ENCODE data around the gene ADAM12.

The ADAM12 gene

DNA sequence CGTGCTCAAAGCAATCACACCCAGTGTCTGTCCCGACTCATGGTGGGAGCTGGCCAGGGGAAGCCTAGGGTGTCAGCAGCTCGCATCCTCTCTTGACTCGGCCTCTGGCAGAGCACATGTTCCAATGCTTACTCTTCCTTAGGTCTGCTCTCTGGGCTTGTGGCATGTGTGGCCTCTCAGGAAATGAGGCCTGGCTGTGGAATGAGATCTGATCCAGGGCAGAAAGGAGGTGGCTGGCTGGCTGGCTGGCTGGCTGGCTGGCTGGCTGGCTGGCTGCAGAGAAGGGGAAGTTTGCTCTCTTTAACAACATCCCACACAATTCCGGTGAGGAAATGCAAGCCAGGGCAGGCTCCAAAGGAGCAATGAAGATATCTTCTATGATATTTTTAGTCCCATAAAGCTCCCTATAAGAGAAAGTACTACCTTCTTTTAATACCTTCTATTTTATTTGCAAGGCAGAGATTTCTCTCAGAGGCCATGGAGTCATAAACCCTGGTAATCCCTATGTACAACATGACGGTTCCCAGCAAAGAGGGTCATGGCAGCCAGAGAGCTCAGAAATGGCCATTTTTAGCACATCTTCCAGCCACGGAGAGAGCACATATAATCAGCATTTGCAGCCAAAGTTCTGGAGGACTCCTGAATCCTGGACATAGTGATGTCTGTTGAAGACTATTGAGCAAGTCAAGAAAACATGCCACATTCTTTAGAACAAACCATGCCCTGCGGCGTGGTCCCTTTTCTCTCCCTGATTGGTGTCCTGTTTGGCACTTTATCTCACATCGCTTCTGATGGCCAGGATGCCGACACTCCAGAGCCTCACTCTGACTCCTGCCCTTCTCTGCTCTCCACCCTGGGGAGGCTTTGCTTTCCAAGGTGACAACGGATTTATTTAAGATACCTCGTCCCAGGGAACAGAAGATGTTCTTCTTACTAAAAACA lies 338.2 kb downstream of the ADAM12 start:
- TF ChIP-seq RAD21 (IDR thresholded peaks at IDR 0.05; ENCODE audit: low read depth): no peak
- no peak for TF ChIP-seq FOXM1 (IDR thresholded peaks at IDR 0.05; ENCODE audit: borderline replicate concordance, low read depth)
- no peak for TF ChIP-seq CREB1 (IDR thresholded peaks at IDR 0.05; ENCODE audit: low read depth)
- TF ChIP-seq EGR1 (IDR thresholded peaks at IDR 0.05): no peak
- TF ChIP-seq TEAD4 (IDR thresholded peaks at IDR 0.05): no peak
- no peak for TF ChIP-seq ZBTB7A (IDR thresholded peaks at IDR 0.05; ENCODE audit: low read depth)
- TF ChIP-seq, protein P1, sequence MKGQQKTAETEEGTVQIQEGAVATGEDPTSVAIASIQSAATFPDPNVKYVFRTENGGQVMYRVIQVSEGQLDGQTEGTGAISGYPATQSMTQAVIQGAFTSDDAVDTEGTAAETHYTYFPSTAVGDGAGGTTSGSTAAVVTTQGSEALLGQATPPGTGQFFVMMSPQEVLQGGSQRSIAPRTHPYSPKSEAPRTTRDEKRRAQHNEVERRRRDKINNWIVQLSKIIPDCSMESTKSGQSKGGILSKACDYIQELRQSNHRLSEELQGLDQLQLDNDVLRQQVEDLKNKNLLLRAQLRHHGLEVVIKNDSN (IDR thresholded peaks at IDR 0.05): no peak
- no peak for TF ChIP-seq CEBPB (IDR thresholded peaks at IDR 0.05)
- TF ChIP-seq, protein P2, sequence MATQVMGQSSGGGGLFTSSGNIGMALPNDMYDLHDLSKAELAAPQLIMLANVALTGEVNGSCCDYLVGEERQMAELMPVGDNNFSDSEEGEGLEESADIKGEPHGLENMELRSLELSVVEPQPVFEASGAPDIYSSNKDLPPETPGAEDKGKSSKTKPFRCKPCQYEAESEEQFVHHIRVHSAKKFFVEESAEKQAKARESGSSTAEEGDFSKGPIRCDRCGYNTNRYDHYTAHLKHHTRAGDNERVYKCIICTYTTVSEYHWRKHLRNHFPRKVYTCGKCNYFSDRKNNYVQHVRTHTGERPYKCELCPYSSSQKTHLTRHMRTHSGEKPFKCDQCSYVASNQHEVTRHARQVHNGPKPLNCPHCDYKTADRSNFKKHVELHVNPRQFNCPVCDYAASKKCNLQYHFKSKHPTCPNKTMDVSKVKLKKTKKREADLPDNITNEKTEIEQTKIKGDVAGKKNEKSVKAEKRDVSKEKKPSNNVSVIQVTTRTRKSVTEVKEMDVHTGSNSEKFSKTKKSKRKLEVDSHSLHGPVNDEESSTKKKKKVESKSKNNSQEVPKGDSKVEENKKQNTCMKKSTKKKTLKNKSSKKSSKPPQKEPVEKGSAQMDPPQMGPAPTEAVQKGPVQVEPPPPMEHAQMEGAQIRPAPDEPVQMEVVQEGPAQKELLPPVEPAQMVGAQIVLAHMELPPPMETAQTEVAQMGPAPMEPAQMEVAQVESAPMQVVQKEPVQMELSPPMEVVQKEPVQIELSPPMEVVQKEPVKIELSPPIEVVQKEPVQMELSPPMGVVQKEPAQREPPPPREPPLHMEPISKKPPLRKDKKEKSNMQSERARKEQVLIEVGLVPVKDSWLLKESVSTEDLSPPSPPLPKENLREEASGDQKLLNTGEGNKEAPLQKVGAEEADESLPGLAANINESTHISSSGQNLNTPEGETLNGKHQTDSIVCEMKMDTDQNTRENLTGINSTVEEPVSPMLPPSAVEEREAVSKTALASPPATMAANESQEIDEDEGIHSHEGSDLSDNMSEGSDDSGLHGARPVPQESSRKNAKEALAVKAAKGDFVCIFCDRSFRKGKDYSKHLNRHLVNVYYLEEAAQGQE (IDR thresholded peaks at IDR 0.05; ENCODE audit: low read depth): no peak
- no peak for TF ChIP-seq TCF12 (IDR thresholded peaks at IDR 0.05; ENCODE audit: low read depth)
- TF ChIP-seq, protein P3, sequence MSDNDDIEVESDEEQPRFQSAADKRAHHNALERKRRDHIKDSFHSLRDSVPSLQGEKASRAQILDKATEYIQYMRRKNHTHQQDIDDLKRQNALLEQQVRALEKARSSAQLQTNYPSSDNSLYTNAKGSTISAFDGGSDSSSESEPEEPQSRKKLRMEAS (IDR thresholded peaks at IDR 0.05): no peak
- no peak for TF ChIP-seq YY1 (IDR thresholded peaks at IDR 0.05; ENCODE audit: low read depth)
- TF ChIP-seq EP300 (IDR thresholded peaks at IDR 0.05; ENCODE audit: borderline replicate concordance): no peak
- TF ChIP-seq TAF1 (IDR thresholded peaks at IDR 0.05; ENCODE audit: low read depth): no peak
- no peak for TF ChIP-seq NFIC (IDR thresholded peaks at IDR 0.05)

DNA sequence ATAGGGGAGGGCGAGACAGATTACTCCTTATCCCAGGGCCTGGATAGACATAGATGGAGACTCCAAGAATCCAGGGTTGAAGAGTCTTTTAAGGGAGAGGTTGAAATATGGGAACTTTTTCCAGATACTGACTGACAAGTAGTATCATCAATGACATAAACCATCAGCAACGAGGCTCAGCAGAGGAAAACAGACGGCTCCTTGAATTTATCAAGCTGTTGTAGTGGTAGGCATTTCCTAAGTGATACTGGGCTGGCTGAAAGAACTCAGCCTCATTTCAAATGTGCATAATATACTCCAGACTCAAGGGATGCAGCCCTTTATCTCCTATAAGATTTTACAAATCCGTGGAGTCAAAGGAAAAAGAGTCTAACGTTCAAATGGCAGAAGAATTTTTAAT lies 341.4 kb downstream of the ADAM12 start:
- TF ChIP-seq, protein P3 (IDR thresholded peaks at IDR 0.05): no peak
- TF ChIP-seq FOXM1 (IDR thresholded peaks at IDR 0.05; ENCODE audit: borderline replicate concordance, low read depth) (no peak), CREB1 (IDR thresholded peaks at IDR 0.05; ENCODE audit: low read depth) (no peak), EP300 (IDR thresholded peaks at IDR 0.05; ENCODE audit: borderline replicate concordance) (no peak), YY1 (IDR thresholded peaks at IDR 0.05; ENCODE audit: low read depth) (no peak), TEAD4 (IDR thresholded peaks at IDR 0.05) (no peak), TCF12 (IDR thresholded peaks at IDR 0.05; ENCODE audit: low read depth) (no peak), ZBTB7A (IDR thresholded peaks at IDR 0.05; ENCODE audit: low read depth) (no peak), RAD21 (IDR thresholded peaks at IDR 0.05; ENCODE audit: low read depth) (no peak), EGR1 (IDR thresholded peaks at IDR 0.05) (no peak), TAF1 (IDR thresholded peaks at IDR 0.05; ENCODE audit: low read depth) (no peak), CEBPB (IDR thresholded peaks at IDR 0.05) (no peak), NFIC (IDR thresholded peaks at IDR 0.05) (no peak)
- TF ChIP-seq, protein P2 (IDR thresholded peaks at IDR 0.05; ENCODE audit: low read depth): no peak
- TF ChIP-seq, protein P1 (IDR thresholded peaks at IDR 0.05): no peak

GRCh38 chr10:126045861-126046260 lies 342.4 kb downstream of the ADAM12 start:
- TF ChIP-seq TAF1 (IDR thresholded peaks at IDR 0.05; ENCODE audit: low read depth): no peak
- TF ChIP-seq EGR1 (IDR thresholded peaks at IDR 0.05): no peak
- TF ChIP-seq ZBTB7A (IDR thresholded peaks at IDR 0.05; ENCODE audit: low read depth): no peak
- TF ChIP-seq FOXM1 (IDR thresholded peaks at IDR 0.05; ENCODE audit: borderline replicate concordance, low read depth): no peak
- TF ChIP-seq NFIC (IDR thresholded peaks at IDR 0.05): no peak
- TF ChIP-seq, protein P1 (IDR thresholded peaks at IDR 0.05): no peak
- TF ChIP-seq TCF12 (IDR thresholded peaks at IDR 0.05; ENCODE audit: low read depth): no peak
- no peak for TF ChIP-seq EP300 (IDR thresholded peaks at IDR 0.05; ENCODE audit: borderline replicate concordance)
- no peak for TF ChIP-seq TEAD4 (IDR thresholded peaks at IDR 0.05)
- no peak for TF ChIP-seq RAD21 (IDR thresholded peaks at IDR 0.05; ENCODE audit: low read depth)
- no peak for TF ChIP-seq CEBPB (IDR thresholded peaks at IDR 0.05)
- TF ChIP-seq CREB1 (IDR thresholded peaks at IDR 0.05; ENCODE audit: low read depth): no peak
- TF ChIP-seq, protein P2 (IDR thresholded peaks at IDR 0.05; ENCODE audit: low read depth): no peak
- no peak for TF ChIP-seq YY1 (IDR thresholded peaks at IDR 0.05; ENCODE audit: low read depth)
- TF ChIP-seq, protein P3 (IDR thresholded peaks at IDR 0.05): no peak
